Stomach (tissue), 9 donors: Measurements from ENCODE around the gene LAMB3. TPM values are rescaled to one million over a fixed set of nuclear protein-coding genes. Genes with fewer than 3 reads are reported as not detected.

ENCODE experiments used
- DNase-seq, 2 donors: peaks; one replicate each; pipeline versions ENCODE4 v3.0.0 to v3.0.0-alpha.2; 2013 to 2019
- H3K27ac ChIP-seq, 5 donors: fragments of 200-600 bp in 4 of 5; sonication (generic) in 4 of 5; one replicate each; pipeline ENCODE4 v1.5.1; 2013 to 2019; ENCODE audit warnings: mild to moderate bottlenecking in 1 of 5, moderate library complexity in 1 of 5
- H3K27me3 ChIP-seq, 3 donors: fragments of 200-600 bp; sonication (generic); one replicate each; pipeline ENCODE4 v1.5.1; 2017 to 2019; ENCODE audit warnings: mixed run types in 1 of 3
- H3K36me3 ChIP-seq, 4 donors: fragments of 200-600 bp; sonication (generic); 1 replicate in 3 of 4; 2 replicates in 1 of 4; pipeline ENCODE4 v1.5.1; 2016 to 2019
- H3K4me1 ChIP-seq, 4 donors: fragments of 200-600 bp; sonication (generic); one replicate each; pipeline ENCODE4 v1.5.1; 2016 to 2019
- H3K4me3 ChIP-seq, 4 donors: fragments of 200-600 bp; sonication (generic) in 3 of 4; one replicate each; pipeline ENCODE4 v1.5.1; 2016 to 2019; ENCODE audit warnings: mild to moderate bottlenecking in 1 of 4
- H3K9me3 ChIP-seq, 4 donors: fragments of 200-600 bp; sonication (generic); one replicate each; pipeline ENCODE4 v1.5.1; 2016 to 2019
- EP300 ChIP-seq: sonication (generic); formaldehyde crosslinking; IDR thresholded peaks from one replicate; pipeline ENCODE4 v1.6.1; 2017; ENCODE audit warnings: antibody characterized with exemption
- POLR2A ChIP-seq, 4 donors: fragments of 450-650 bp; IDR thresholded peaks; one replicate each; pipeline ENCODE4 v1.6.1; 2016; ENCODE audit warnings: antibody characterized with exemption in 4 of 4, control low read depth in 2 of 4, mild to moderate bottlenecking in 1 of 4, moderate library complexity in 1 of 4
- POLR2AphosphoS5 ChIP-seq, 3 donors: sonication (generic); formaldehyde crosslinking; IDR thresholded peaks; one replicate each; pipeline ENCODE4 v1.6.1; 2016; ENCODE audit warnings: antibody characterized with exemption in 3 of 3
- WGBS, 5 donors: extraction: QIAGEN DNeasy Blood & Tissue Kit in 3 of 5; methylation state at CpG; one replicate each; pipeline versions ENCODE4 v1.1.5 to v1.1.7; 2013 to 2018; 5-methylcytosine and 5-hydroxymethylcytosine counted together
- intact Hi-C: fragments of 100-400 bp; cut with DNase I; formaldehyde crosslinking; loops from one replicate; pipeline ENCODE4 v1.15.1; 2023; ENCODE audit warnings: low total_unique reads
- polyA plus RNA-seq, 3 donors: library from polyadenylated mRNA; stranded (reverse); fragments of 200-250 nt; gene quantifications; one replicate each; pipeline ENCODE4 v1.2.3, GENCODE V29; 2013
- total RNA-seq, 5 donors: library from RNA; depleted of rRNA; stranded (reverse); fragments of >200 nt; gene quantifications; one replicate each; pipeline versions ENCODE4 v1.1.0 to v1.2.3, GENCODE V29; 2014 to 2016
- TF ChIP-seq, protein P1 (sequence below), 7 experiments: fragments of 450-650 bp in 4 of 7; fragments of 200-600 bp in 3 of 7; sonication (generic) in 3 of 7; IDR thresholded peaks; one replicate each; pipeline ENCODE4 v1.5.1; 2016 to 2019; ENCODE audit warnings: antibody characterized with exemption in 7 of 7, control low read depth in 2 of 7, mild to moderate bottlenecking in 1 of 7
- donor health status: healthy with polysubstance abuse.
- donor health status: Bipolar disorder and iron deficiency.
- donor health status: healthy.

Gene LAMB3
- total and polyA plus RNA-seq, 8 donors, result 12.8 to 105 (median 49.8) TPM

- Histone ChIP-seq H3K4me3 (no peak overlapping the region), H3K36me3 (no peaks in the 10 kb centered on the region), H3K9me3 (no peaks in the 10 kb centered on the region), H3K27ac (peak overlapping the region in 2 of 5 donors; percentile 17 to 30), H3K4me1 (peaks cover 0 to 51% (median 3%) of the 10 kb centered on the region in 4 donors), H3K27me3 (no peaks in the 10 kb centered on the region)
- intact Hi-C loops, result no loop called here
- TF ChIP-seq POLR2A (IDR thresholded peaks at IDR 0.05), result no peak
- no peak for TF ChIP-seq EP300
- no peak for TF ChIP-seq POLR2AphosphoS5 (IDR thresholded peaks at IDR 0.05)
- TF ChIP-seq, protein P1, sequence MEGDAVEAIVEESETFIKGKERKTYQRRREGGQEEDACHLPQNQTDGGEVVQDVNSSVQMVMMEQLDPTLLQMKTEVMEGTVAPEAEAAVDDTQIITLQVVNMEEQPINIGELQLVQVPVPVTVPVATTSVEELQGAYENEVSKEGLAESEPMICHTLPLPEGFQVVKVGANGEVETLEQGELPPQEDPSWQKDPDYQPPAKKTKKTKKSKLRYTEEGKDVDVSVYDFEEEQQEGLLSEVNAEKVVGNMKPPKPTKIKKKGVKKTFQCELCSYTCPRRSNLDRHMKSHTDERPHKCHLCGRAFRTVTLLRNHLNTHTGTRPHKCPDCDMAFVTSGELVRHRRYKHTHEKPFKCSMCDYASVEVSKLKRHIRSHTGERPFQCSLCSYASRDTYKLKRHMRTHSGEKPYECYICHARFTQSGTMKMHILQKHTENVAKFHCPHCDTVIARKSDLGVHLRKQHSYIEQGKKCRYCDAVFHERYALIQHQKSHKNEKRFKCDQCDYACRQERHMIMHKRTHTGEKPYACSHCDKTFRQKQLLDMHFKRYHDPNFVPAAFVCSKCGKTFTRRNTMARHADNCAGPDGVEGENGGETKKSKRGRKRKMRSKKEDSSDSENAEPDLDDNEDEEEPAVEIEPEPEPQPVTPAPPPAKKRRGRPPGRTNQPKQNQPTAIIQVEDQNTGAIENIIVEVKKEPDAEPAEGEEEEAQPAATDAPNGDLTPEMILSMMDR (IDR thresholded peaks at IDR 0.05), result no peak
- peak in 1 of 2 donors; percentile 77 for DNase-seq
- WGBS, 5 donors, result 42 to 59% (median 50%) methylated on average over 1 of the region's 1 CpG
Measured at GRCh38 chr1:209688746-209689234, 36.6 kb upstream of the LAMB3 start.

DNA sequence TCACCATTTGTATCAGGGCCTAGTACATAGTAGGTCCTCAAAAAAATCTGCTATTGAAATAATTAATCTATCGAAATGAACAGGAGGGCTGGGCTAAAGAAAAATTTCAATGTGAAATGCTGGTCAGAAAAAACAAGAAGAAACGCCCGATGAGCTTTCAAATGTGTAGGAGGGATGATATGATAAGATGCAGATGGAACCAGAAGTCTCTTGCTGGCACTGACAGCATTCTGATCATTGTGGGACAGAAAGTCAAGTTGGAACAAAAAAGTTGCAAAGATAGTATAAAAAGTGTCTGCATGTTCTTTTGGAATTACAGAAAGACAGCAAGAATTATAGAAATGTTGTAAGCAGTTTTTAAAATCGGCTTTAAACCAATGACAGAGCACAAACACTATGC is 34.1 kb upstream of the LAMB3 start:
- intact Hi-C loops, result no loop called here
- Histone ChIP-seq H3K9me3 (no peaks in the 10 kb centered on the region), H3K27me3 (no peaks in the 10 kb centered on the region), H3K4me3 (no peak overlapping the region), H3K36me3 (no peaks in the 10 kb centered on the region), H3K4me1 (peaks cover 0 to 31% (median 0%) of the 10 kb centered on the region in 4 donors), H3K27ac (no peak overlapping the region)
- TF ChIP-seq POLR2A (IDR thresholded peaks at IDR 0.05) (no peak), POLR2AphosphoS5 (IDR thresholded peaks at IDR 0.05) (no peak), EP300 (no peak)
- TF ChIP-seq, protein P1 (IDR thresholded peaks at IDR 0.05), result no peak
- whole genome bisulfite sequencing, 5 donors, result 68 to 83% (median 79%) methylated on average over 4 of the region's 4 CpGs
- peak in 1 of 2 donors; percentile 22 for DNase-seq

DNA sequence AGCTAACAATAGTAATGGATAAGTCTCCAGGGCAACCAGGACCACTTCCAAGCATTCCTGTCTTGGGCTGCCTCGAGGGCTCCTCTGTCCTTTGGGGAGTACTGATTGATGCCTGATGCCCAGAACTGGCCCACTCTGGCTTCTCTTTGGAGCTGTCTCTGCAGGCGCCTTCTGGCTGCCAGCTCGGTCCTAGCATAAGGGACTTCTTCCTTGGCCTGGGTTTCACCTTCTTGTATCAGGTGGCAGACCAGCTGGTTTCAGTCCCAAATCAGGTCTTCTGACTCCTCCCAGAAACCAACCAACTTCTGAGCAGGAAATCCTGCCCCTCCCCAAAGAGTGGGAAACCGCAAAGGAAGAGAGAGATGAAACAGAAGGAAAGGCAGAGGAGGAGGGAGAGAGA is 33.6 kb upstream of the LAMB3 start:
- no peak for DNase-seq
- no peak overlapping the region for H3K4me3 ChIP-seq
- TF ChIP-seq POLR2A (IDR thresholded peaks at IDR 0.05) (no peak), EP300 (no peak), POLR2AphosphoS5 (IDR thresholded peaks at IDR 0.05) (no peak)
- TF ChIP-seq, protein P1 (IDR thresholded peaks at IDR 0.05), result no peak
- intact Hi-C loops, result no loop called here
- H3K27me3 ChIP-seq, result no peaks in the 10 kb centered on the region
- no peaks in the 10 kb centered on the region for H3K36me3 ChIP-seq
- H3K9me3 ChIP-seq, result no peaks in the 10 kb centered on the region
- WGBS, 5 donors, result 61 to 81% (median 70%) methylated on average over 2 to 4 of the region's 4 CpGs
- H3K27ac ChIP-seq, result no peak overlapping the region
- peaks cover 0 to 28% (median 0%) of the 10 kb centered on the region in 4 donors for H3K4me1 ChIP-seq

DNA sequence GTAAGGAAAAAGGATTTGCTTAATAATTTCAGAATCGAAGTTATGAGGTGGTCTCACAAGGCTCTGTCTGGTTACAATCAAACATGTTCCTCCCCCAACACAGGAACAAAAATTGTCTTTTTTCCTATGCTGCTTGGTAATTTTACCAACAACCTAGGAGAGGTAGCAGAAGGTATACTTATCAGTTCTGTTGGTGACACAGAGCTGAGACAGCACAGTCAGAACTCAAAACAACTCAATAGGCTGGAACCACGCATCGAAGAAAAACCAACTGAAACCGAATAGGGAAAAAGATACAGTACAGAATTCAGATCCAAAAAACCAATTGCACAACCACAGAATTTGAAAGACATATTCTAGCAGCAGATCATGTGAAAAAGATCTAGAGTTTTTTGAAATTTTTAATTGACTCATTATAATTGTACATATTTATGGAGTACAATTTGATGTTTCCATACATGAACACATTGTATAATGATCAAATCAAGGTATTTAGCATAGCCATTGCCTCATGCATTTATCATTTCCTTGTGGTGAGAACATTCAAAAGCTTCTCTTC is 26.8 kb upstream of the LAMB3 start:
- TF ChIP-seq POLR2A (IDR thresholded peaks at IDR 0.05), result no peak
- TF ChIP-seq POLR2AphosphoS5 (IDR thresholded peaks at IDR 0.05), result no peak
- no peak for TF ChIP-seq EP300
- TF ChIP-seq, protein P1 (IDR thresholded peaks at IDR 0.05), result no peak
- DNase-seq, result no peak
- WGBS, 5 donors, result 92 to 94% (median 93%) methylated on average over 4 of the region's 4 CpGs
- no peak overlapping the region for H3K27ac ChIP-seq
- intact Hi-C loops, result no loop called here
- no peaks in the 10 kb centered on the region for H3K36me3 ChIP-seq
- peaks cover 0 to 7% (median 0%) of the 10 kb centered on the region in 3 donors for H3K27me3 ChIP-seq
- peaks cover 18 to 30% (median 23%) of the 10 kb centered on the region in 4 donors for H3K4me1 ChIP-seq
- H3K9me3 ChIP-seq, result no peaks in the 10 kb centered on the region
- H3K4me3 ChIP-seq, result no peak overlapping the region
